ENCODE results near the gene ASPN. TPM values are rescaled to one million over a fixed set of nuclear protein-coding genes. Genes with fewer than 3 reads are reported as not detected.

ASPN gene
- total RNA-seq, 1 donor = 1.1 TPM

GRCh38 chr9:92510747-92511146 is 28.4 kb upstream of the ASPN start:
- no peak for DNase-seq (ENCODE audit: insufficient read length, low spot score, missing footprints)
- Histone ChIP-seq H3K9me3 (ENCODE audit: low read depth, low read length) (no peaks in the 10 kb centered on the region), H3K27me3 (ENCODE audit: insufficient read depth, low read length) (no peaks in the 10 kb centered on the region), H3K36me3 (ENCODE audit: insufficient read depth, low read length) (no peaks in the 10 kb centered on the region), H4K20me1 (ENCODE audit: insufficient read depth, low read length) (no peaks in the 10 kb centered on the region), H3K4me1 (ENCODE audit: insufficient read depth, low read length) (peaks cover 29% of the 10 kb centered on the region), H3K79me2 (ENCODE audit: insufficient read depth, low read length) (no peaks in the 10 kb centered on the region), H3K4me3 (ENCODE audit: insufficient read depth, low read length) (no peak overlapping the region), H2AFZ (ENCODE audit: low read length) (no peak overlapping the region), H3K27ac (ENCODE audit: low read depth, low read length) (no peak overlapping the region), H3K4me2 (ENCODE audit: insufficient read depth, low read length) (no peak overlapping the region)
- TF ChIP-seq CTCF (IDR thresholded peaks at IDR 0.05; ENCODE audit: extremely low read depth, low read depth, low read length) = no peak

- no peak overlapping the region for H2AFZ ChIP-seq (ENCODE audit: low read length)
- peak; percentile 3 for DNase-seq (ENCODE audit: insufficient read length, low spot score, missing footprints)
- H3K27me3 ChIP-seq (ENCODE audit: insufficient read depth, low read length) = no peaks in the 10 kb centered on the region
- no peak overlapping the region for H3K27ac ChIP-seq (ENCODE audit: low read depth, low read length)
- no peaks in the 10 kb centered on the region for H4K20me1 ChIP-seq (ENCODE audit: insufficient read depth, low read length)
- H3K4me1 ChIP-seq (ENCODE audit: insufficient read depth, low read length) = peaks cover 44% of the 10 kb centered on the region
- H3K36me3 ChIP-seq (ENCODE audit: insufficient read depth, low read length) = no peaks in the 10 kb centered on the region
- H3K4me3 ChIP-seq (ENCODE audit: insufficient read depth, low read length) = no peak overlapping the region
- H3K79me2 ChIP-seq (ENCODE audit: insufficient read depth, low read length) = no peaks in the 10 kb centered on the region
- no peak for TF ChIP-seq CTCF (IDR thresholded peaks at IDR 0.05; ENCODE audit: extremely low read depth, low read depth, low read length)
- H3K9me3 ChIP-seq (ENCODE audit: low read depth, low read length) = no peaks in the 10 kb centered on the region
- no peak overlapping the region for H3K4me2 ChIP-seq (ENCODE audit: insufficient read depth, low read length)
Observed at GRCh38 chr9:92509050-92509449, 26.7 kb upstream of the ASPN start.

GRCh38 chr9:92508018-92508820 is 25.9 kb upstream of the ASPN start:
- Histone ChIP-seq H2AFZ (ENCODE audit: low read length) (peak overlapping the region; percentile 47), H3K9me3 (ENCODE audit: low read depth, low read length) (no peaks in the 10 kb centered on the region), H3K4me2 (ENCODE audit: insufficient read depth, low read length) (no peak overlapping the region), H3K4me1 (ENCODE audit: insufficient read depth, low read length) (peaks cover 44% of the 10 kb centered on the region), H3K36me3 (ENCODE audit: insufficient read depth, low read length) (no peaks in the 10 kb centered on the region), H3K27ac (ENCODE audit: low read depth, low read length) (no peak overlapping the region), H3K79me2 (ENCODE audit: insufficient read depth, low read length) (no peaks in the 10 kb centered on the region), H3K27me3 (ENCODE audit: insufficient read depth, low read length) (no peaks in the 10 kb centered on the region), H3K4me3 (ENCODE audit: insufficient read depth, low read length) (no peak overlapping the region), H4K20me1 (ENCODE audit: insufficient read depth, low read length) (no peaks in the 10 kb centered on the region)
- no peak for DNase-seq (ENCODE audit: insufficient read length, low spot score, missing footprints)
- no peak for TF ChIP-seq CTCF (IDR thresholded peaks at IDR 0.05; ENCODE audit: extremely low read depth, low read depth, low read length)

- Histone ChIP-seq H3K79me2 (ENCODE audit: insufficient read depth, low read length) (no peaks in the 10 kb centered on the region), H2AFZ (ENCODE audit: low read length) (peak overlapping the region; percentile 47), H3K27me3 (ENCODE audit: insufficient read depth, low read length) (no peaks in the 10 kb centered on the region)
Observed at GRCh38 chr9:92507496-92507895, 25.2 kb upstream of the ASPN start.

More at GRCh38 chr9:92507496-92507895, 25.2 kb upstream of the ASPN start:
- Histone ChIP-seq H3K4me1 (ENCODE audit: insufficient read depth, low read length) (peaks cover 40% of the 10 kb centered on the region), H3K36me3 (ENCODE audit: insufficient read depth, low read length) (no peaks in the 10 kb centered on the region), H3K9me3 (ENCODE audit: low read depth, low read length) (no peaks in the 10 kb centered on the region), H3K4me2 (ENCODE audit: insufficient read depth, low read length) (no peak overlapping the region), H4K20me1 (ENCODE audit: insufficient read depth, low read length) (no peaks in the 10 kb centered on the region), H3K4me3 (ENCODE audit: insufficient read depth, low read length) (no peak overlapping the region), H3K27ac (ENCODE audit: low read depth, low read length) (peak overlapping the region; percentile 84)
- no peak for TF ChIP-seq CTCF (IDR thresholded peaks at IDR 0.05; ENCODE audit: extremely low read depth, low read depth, low read length)
- no peak for DNase-seq (ENCODE audit: insufficient read length, low spot score, missing footprints)
